Activated naive CD8-positive, alpha-beta T cell treated with anti-CD3 and anti-CD28 coated beads, Interleukin-2, amount 50 U/mL, for 24 hours (primary cell): Measurements from ENCODE around the gene C19orf38.

Experiments used
- ATAC-seq: fragments of 150-1000 bp; cut with Tn5 transposase; one replicate; pipeline ENCODE4 v1.10.0; 2021
- DNase-seq: peaks from one replicate; pipeline ENCODE4 v3.0.0; 2021
- H3K27ac Mint-ChIP-seq: one replicate; pipeline ENCODE4 v1.8.0; 2021; ENCODE audit warnings: mild to moderate bottlenecking, mixed read lengths
- H3K27me3 Mint-ChIP-seq: one replicate; pipeline ENCODE4 v1.8.0; 2021; ENCODE audit warnings: mixed read lengths
- H3K36me3 Mint-ChIP-seq: one replicate; pipeline ENCODE4 v1.8.0; 2021; ENCODE audit warnings: low read depth, mixed read lengths
- H3K4me1 Mint-ChIP-seq: one replicate; pipeline ENCODE4 v1.8.0; 2021; ENCODE audit warnings: mixed read lengths
- H3K4me3 Mint-ChIP-seq: one replicate; pipeline ENCODE4 v1.8.0; 2021; ENCODE audit warnings: mild to moderate bottlenecking, moderate library complexity, mixed read lengths
- H3K9me3 Mint-ChIP-seq: one replicate; pipeline ENCODE4 v1.8.0; 2021; ENCODE audit warnings: mixed read lengths

Gene C19orf38

DNA sequence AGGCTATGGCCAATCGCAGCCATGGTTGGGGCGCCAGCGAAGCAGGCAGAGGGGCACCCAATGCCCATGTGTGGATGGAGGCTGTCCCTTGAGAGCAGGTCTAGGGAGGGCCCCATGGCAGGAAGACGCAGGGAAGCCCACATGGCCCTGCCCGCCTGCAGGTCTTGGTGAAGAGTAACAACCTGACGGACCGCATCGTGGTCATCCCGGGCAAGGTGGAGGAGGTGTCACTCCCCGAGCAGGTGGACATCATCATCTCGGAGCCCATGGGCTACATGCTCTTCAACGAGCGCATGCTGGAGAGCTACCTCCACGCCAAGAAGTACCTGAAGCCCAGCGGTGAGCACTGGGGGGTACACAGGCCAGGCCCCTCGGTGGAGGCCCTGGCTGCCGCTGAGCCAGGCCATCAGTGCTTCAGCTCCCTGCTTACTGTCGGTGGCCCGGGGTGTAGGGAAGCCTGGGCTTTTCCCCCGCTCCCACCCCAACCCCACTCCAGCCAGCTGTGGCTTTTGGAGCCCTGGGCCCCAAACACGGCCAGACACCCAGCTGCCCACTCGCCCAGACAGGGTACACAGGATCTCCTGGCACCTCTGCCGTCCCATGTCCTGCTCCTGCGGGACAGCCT lies 65.6 kb downstream of the C19orf38 start:
- no peak overlapping the region for H3K27ac Mint-ChIP-seq
- no peak overlapping the region for H3K4me3 Mint-ChIP-seq
- no peaks in the 10 kb centered on the region for H3K4me1 Mint-ChIP-seq
- ATAC-seq (no peak), DNase-seq (no peak)
- H3K36me3 Mint-ChIP-seq: peaks cover 13% of the 10 kb centered on the region
- no peaks in the 10 kb centered on the region for H3K9me3 Mint-ChIP-seq
- H3K27me3 Mint-ChIP-seq: no peaks in the 10 kb centered on the region

GRCh38 chr19:10915130-10916091 lies 67.2 kb downstream of the C19orf38 start:
- Mint-ChIP-seq H3K27me3 (no peaks in the 10 kb centered on the region), H3K4me3 (no peak overlapping the region), H3K36me3 (peaks cover 13% of the 10 kb centered on the region), H3K27ac (no peak overlapping the region), H3K4me1 (no peaks in the 10 kb centered on the region), H3K9me3 (no peaks in the 10 kb centered on the region)
- DNase-seq (no peak), ATAC-seq (peak; percentile 45)

DNA sequence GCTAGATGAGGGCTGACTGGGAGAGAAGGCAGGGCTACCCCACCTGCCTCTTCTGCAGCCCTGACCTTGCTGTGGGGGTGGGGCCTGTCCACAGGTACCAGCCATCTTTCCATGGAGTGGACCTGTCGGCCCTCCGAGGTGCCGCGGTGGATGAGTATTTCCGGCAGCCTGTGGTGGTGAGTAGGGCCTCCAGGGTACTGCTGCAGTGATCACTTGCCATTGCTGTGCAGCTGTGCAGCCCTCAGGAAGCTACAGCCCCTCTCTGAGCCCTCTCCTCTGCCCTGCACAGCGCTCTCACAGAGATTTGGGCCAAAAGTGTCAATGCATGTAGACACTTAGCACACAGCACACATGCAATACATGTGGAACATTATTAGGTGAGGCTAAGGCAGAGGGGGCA lies 68.4 kb downstream of the C19orf38 start:
- H3K4me3 Mint-ChIP-seq: no peak overlapping the region
- H3K4me1 Mint-ChIP-seq: no peaks in the 10 kb centered on the region
- DNase-seq (no peak), ATAC-seq (no peak)
- H3K9me3 Mint-ChIP-seq: no peaks in the 10 kb centered on the region
- peaks cover 13% of the 10 kb centered on the region for H3K36me3 Mint-ChIP-seq
- no peaks in the 10 kb centered on the region for H3K27me3 Mint-ChIP-seq
- H3K27ac Mint-ChIP-seq: no peak overlapping the region

- ATAC-seq: no peak
These were observed 70.1 kb downstream of the C19orf38 start for GRCh38 chr19:10918359-10918758.

More at GRCh38 chr19:10918359-10918758, 70.1 kb downstream of the C19orf38 start:
- Mint-ChIP-seq H3K4me1 (no peaks in the 10 kb centered on the region), H3K9me3 (no peaks in the 10 kb centered on the region), H3K4me3 (no peak overlapping the region), H3K36me3 (peaks cover 6% of the 10 kb centered on the region), H3K27ac (no peak overlapping the region), H3K27me3 (no peaks in the 10 kb centered on the region)
- no peak for DNase-seq
